Measurements from ENCODE around the gene DAAM1.

- no peak for TF ChIP-seq POLR2A (IDR thresholded peaks at IDR 0.05)
- no peak for TF ChIP-seq CTCF (IDR thresholded peaks at IDR 0.05)
- no peak for TF ChIP-seq POLR2AphosphoS5 (IDR thresholded peaks at IDR 0.05)
- no peak for TF ChIP-seq EP300 (IDR thresholded peaks at IDR 0.05)
Observed at GRCh38 chr14:59313658-59314608, 125.5 kb downstream of the DAAM1 start.

All from upper lobe of left lung (tissue), 4 donors.